Left colon (tissue), 2 donors: Measurements from ENCODE around the gene SEMA4A. TPM values are rescaled to one million over a fixed set of nuclear protein-coding genes. Genes with fewer than 3 reads are reported as not detected.
"Not testable (repeated sequence)": the region's sequence is repeated elsewhere in the genome, so short reads cannot be mapped to it uniquely, and the experiment has no call there.

Experiments used
- ATAC-seq: fragments of 200-7000 bp; cut with Tn5 transposase; one replicate; pipeline ENCODE4 v1.9.1; 2020; ENCODE audit warnings: mild to moderate bottlenecking, moderate library complexity
- DNase-seq, 2 donors: peaks; one replicate each; pipeline ENCODE4 v3.0.0-alpha.2; 2020
- intact Hi-C, 2 donors: fragments of 100-400 bp; cut with DNase I in 1 of 2; cut with micrococcal nuclease in 1 of 2; formaldehyde crosslinking; loops; one replicate each; pipeline versions ENCODE4 v1.11.2 to v1.14.0; 2022; cut with DNase I, micrococcal nuclease
- long read RNA-seq: library from polyadenylated mRNA; unstranded; transcript quantifications from one replicate; pipeline ENCODE4 v2.0.0, GENCODE V29; 2021
- total RNA-seq, 2 donors: library from RNA; stranded (reverse); fragmentation: NEBNext Ultra II Directional; extraction: Animal tissue kit (Norgen Biotek cat#: 25700); gene quantifications; one replicate each; pipeline ENCODE4 v1.2.1, GENCODE V29; 2021
- donor health status: DM: no; HTN: no; CAD: no.
- donor health status: DM: yes; HTN: yes; CAD: no.

The SEMA4A gene
- total RNA-seq = 1 to 10 TPM; 3.5 to 6.5 TPM
- long read RNA-seq, partial matches to known transcripts = 4 of 6 reads
- long read RNA-seq, other reads (novel, unspliced or antisense) = 1 of 6 reads

GRCh38 chr1:156153362-156153761, at the start of gene SEMA4A:
TSS of gene SEMA4A (plus strand) at chr1:156153585. CDS start at chr1:156154579, 994 bp downstream.
- intact Hi-C loops = no loop called here

GRCh38 chr1:156104065-156104810, 49.1 kb upstream of the SEMA4A start:
- ATAC-seq (peak; percentile 52), DNase-seq (peak; percentile 77 to 88)
- intact Hi-C loops = no loop called here

More at GRCh38 chr1:156153362-156153761, at the start of gene SEMA4A:
- ATAC-seq = peak; percentile 88
- peak in 1 of 2 donors; percentile 59 for DNase-seq

GRCh38 chr1:156104861-156105832, 48.2 kb upstream of the SEMA4A start:
- intact Hi-C loops = no loop called here
- no peak for DNase-seq

GRCh38 chr1:156106624-156107488, 46.5 kb upstream of the SEMA4A start:
- peak; percentile 5 for ATAC-seq
- no peak for DNase-seq
- intact Hi-C loops = no loop called here

More at GRCh38 chr1:156104861-156105832, 48.2 kb upstream of the SEMA4A start:
- no peak for ATAC-seq

GRCh38 chr1:156108057-156108456, 45.3 kb upstream of the SEMA4A start:
- intact Hi-C loops = no loop called here
- ATAC-seq = no peak
- DNase-seq = no peak

- intact Hi-C loops = no loop called here
- DNase-seq = no peak
- ATAC-seq = no peak
Observed at GRCh38 chr1:156108664-156109241, 44.6 kb upstream of the SEMA4A start.

- DNase-seq (no peak), ATAC-seq (no peak)
- intact Hi-C loops = no loop called here
Observed at GRCh38 chr1:156110252-156110651, 43.1 kb upstream of the SEMA4A start.

- intact Hi-C loops = no loop called here
- DNase-seq = no peak
- ATAC-seq = no peak
Observed at GRCh38 chr1:156111355-156111962, 41.9 kb upstream of the SEMA4A start.

- ATAC-seq = no peak
- peak in 1 of 2 donors; percentile 36 for DNase-seq
Observed at GRCh38 chr1:156112276-156113137, 40.9 kb upstream of the SEMA4A start.

GRCh38 chr1:156113282-156113950, 40.0 kb upstream of the SEMA4A start:
- DNase-seq (no peak), ATAC-seq (no peak)
- intact Hi-C loops = no loop called here

More at GRCh38 chr1:156112276-156113137, 40.9 kb upstream of the SEMA4A start:
- intact Hi-C loops = no loop called here

GRCh38 chr1:156114101-156114918, 39.1 kb upstream of the SEMA4A start, which contains the start of gene LMNA:
TSS of gene LMNA (plus strand) at chr1:156114711. CDS start at chr1:156114919, 208 bp downstream.
- intact Hi-C loops = no loop called here
- ATAC-seq (peak; percentile 69), DNase-seq (peak; percentile 92 to 93)

GRCh38 chr1:156114919-156115513, 38.4 kb upstream of the SEMA4A start:
- DNase-seq = no peak
- ATAC-seq = peak; percentile 40
- intact Hi-C loops = no loop called here

GRCh38 chr1:156115514-156116374, 37.6 kb upstream of the SEMA4A start:
- peak; percentile 75 for DNase-seq
- peak; percentile 50 for ATAC-seq
- intact Hi-C loops = no loop called here

- DNase-seq, intact Hi-C loops, ATAC-seq: not testable (repeated sequence)
Observed at GRCh38 chr1:156116731-156117130, 36.7 kb upstream of the SEMA4A start.
